Ascending aorta (tissue), 2 donors: Measurements from ENCODE around the gene LASP1NB.

Experiments
- DNase-seq, 2 donors: peaks; one replicate each; pipeline ENCODE4 v3.0.0-alpha.2; 2019; ENCODE audit warnings: low spot score in 2 of 2
- H3K27ac ChIP-seq, 2 donors: fragments of 200-600 bp; sonication (generic); one replicate each; pipeline ENCODE4 v1.5.1; 2016 to 2017; ENCODE audit warnings: mild to moderate bottlenecking in 1 of 2
- H3K27me3 ChIP-seq: fragments of 200-600 bp; sonication (generic); one replicate; pipeline ENCODE4 v1.5.1; 2017
- H3K36me3 ChIP-seq, 2 donors: fragments of 200-600 bp; sonication (generic); one replicate each; pipeline ENCODE4 v1.5.1; 2016
- H3K4me1 ChIP-seq, 2 donors: fragments of 200-600 bp; sonication (generic); one replicate each; pipeline ENCODE4 v1.5.1; 2016 to 2017; ENCODE audit warnings: mild to moderate bottlenecking in 1 of 2
- H3K4me3 ChIP-seq, 2 donors: fragments of 200-600 bp; sonication (generic); one replicate each; pipeline ENCODE4 v1.5.1; 2016 to 2017; ENCODE audit warnings: mild to moderate bottlenecking in 1 of 2
- H3K9me3 ChIP-seq, 2 donors: fragments of 200-600 bp; sonication (generic); one replicate each; pipeline ENCODE4 v1.5.1; 2016
- intact Hi-C: fragments of 100-400 bp; cut with DNase I; formaldehyde crosslinking; loops from one replicate; pipeline ENCODE4 v1.15.1; 2023
- TF ChIP-seq, protein P1 (sequence below), 3 experiments: fragments of 200-600 bp in 2 of 3; fragments of 450-650 bp in 1 of 3; sonication (generic) in 2 of 3; IDR thresholded peaks; one replicate each; pipeline ENCODE4 v1.5.1; 2016 to 2019; ENCODE audit warnings: antibody characterized with exemption in 3 of 3, mild to moderate bottlenecking in 1 of 3, moderate library complexity in 1 of 3

LASP1NB gene

DNA sequence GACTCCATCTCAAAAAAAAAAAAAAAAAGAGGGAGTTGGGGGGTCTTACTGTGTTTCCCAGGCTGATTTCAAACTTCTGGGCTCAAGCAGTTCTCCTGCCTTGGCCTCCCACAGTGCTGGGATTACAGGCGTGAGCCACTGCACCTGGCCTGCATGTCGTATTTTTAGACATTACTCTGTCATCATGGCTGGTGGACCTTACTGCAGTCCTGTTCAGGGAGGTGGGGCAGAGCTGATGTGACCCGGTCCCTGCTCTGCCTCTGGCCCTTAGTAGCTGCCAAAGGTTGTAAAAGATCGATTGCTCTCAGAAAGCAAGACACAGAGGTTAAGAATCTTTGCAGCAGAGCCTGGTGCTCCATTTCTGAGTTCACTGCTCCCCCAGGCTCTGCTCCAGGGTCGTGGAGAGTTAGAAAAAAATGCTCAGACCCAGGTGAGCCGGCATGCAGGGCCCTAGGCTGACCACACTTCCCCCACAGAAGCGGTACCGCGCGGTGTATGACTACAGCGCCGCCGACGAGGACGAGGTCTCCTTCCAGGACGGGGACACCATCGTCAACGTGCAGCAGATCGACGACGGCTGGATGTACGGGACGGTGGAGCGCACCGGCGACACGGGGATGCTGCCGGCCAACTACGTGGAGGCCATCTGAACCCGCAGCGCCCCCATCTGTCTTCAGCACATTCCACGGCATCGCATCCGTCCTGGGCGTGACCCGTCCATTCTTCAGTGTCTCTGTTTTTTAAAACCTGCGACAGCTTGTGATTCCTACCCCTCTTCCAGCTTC is 7.1 kb upstream of the LASP1NB start:
- intact Hi-C loops = no loop called here
- Histone ChIP-seq H3K9me3 (no peaks in the 10 kb centered on the region), H3K27me3 (no peaks in the 10 kb centered on the region), H3K4me3 (no peak overlapping the region), H3K4me1 (peaks cover 4 to 30% of the 10 kb centered on the region in 2 donors), H3K36me3 (peaks cover 50 to 68% of the 10 kb centered on the region in 2 donors), H3K27ac (peak overlapping the region; percentile 78 to 79)
- peak in 1 of 2 donors; percentile 61 for DNase-seq
- TF ChIP-seq, protein P1, sequence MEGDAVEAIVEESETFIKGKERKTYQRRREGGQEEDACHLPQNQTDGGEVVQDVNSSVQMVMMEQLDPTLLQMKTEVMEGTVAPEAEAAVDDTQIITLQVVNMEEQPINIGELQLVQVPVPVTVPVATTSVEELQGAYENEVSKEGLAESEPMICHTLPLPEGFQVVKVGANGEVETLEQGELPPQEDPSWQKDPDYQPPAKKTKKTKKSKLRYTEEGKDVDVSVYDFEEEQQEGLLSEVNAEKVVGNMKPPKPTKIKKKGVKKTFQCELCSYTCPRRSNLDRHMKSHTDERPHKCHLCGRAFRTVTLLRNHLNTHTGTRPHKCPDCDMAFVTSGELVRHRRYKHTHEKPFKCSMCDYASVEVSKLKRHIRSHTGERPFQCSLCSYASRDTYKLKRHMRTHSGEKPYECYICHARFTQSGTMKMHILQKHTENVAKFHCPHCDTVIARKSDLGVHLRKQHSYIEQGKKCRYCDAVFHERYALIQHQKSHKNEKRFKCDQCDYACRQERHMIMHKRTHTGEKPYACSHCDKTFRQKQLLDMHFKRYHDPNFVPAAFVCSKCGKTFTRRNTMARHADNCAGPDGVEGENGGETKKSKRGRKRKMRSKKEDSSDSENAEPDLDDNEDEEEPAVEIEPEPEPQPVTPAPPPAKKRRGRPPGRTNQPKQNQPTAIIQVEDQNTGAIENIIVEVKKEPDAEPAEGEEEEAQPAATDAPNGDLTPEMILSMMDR (IDR thresholded peaks at IDR 0.05) = no peak

- Histone ChIP-seq H3K27ac (peak overlapping the region; percentile 78 to 79), H3K4me1 (peaks cover 4 to 34% of the 10 kb centered on the region in 2 donors), H3K36me3 (peaks cover 50 to 67% of the 10 kb centered on the region in 2 donors), H3K9me3 (no peaks in the 10 kb centered on the region), H3K4me3 (no peak overlapping the region), H3K27me3 (no peaks in the 10 kb centered on the region)
- intact Hi-C loops = no loop called here
- DNase-seq = no peak
- TF ChIP-seq, protein P1 (IDR thresholded peaks at IDR 0.05) = no peak
Observed at GRCh38 chr17:38918916-38919315, 6.5 kb upstream of the LASP1NB start.

- peak in 1 of 2 donors; percentile 60 for DNase-seq
- peaks cover 4 to 34% of the 10 kb centered on the region in 2 donors for H3K4me1 ChIP-seq
- H3K36me3 ChIP-seq = peaks cover 44 to 61% of the 10 kb centered on the region in 2 donors
Observed at GRCh38 chr17:38919316-38920078, 5.9 kb upstream of the LASP1NB start.

DNA sequence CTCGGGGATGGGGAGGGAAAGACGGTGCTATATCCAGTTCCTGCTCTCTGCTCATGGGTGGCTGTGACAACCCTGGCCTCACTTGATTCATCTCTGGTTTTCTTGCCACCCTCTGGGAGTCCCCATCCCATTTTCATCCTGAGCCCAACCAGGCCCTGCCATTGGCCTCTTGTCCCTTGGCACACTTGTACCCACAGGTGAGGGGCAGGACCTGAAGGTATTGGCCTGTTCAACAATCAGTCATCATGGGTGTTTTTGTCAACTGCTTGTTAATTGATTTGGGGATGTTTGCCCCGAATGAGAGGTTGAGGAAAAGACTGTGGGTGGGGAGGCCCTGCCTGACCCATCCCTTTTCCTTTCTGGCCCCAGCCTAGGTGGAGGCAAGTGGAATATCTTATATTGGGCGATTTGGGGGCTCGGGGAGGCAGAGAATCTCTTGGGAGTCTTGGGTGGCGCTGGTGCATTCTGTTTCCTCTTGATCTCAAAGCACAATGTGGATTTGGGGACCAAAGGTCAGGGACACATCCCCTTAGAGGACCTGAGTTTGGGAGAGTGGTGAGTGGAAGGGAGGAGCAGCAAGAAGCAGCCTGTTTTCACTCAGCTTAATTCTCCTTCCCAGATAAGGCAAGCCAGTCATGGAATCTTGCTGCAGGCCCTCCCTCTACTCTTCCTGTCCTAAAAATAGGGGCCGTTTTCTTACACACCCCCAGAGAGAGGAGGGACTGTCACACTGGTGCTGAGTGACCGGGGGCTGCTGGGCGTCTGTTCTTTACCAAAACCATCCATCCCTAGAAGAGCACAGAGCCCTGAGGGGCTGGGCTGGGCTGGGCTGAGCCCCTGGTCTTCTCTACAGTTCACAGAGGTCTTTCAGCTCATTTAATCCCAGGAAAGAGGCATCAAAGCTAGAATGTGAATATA is 4.8 kb upstream of the LASP1NB start:
- Histone ChIP-seq H3K4me3 (no peak overlapping the region), H3K27me3 (no peaks in the 10 kb centered on the region), H3K27ac (peak overlapping the region; percentile 78 to 79), H3K4me1 (peaks cover 4 to 37% of the 10 kb centered on the region in 2 donors), H3K9me3 (no peaks in the 10 kb centered on the region), H3K36me3 (peaks cover 32 to 50% of the 10 kb centered on the region in 2 donors)
- TF ChIP-seq, protein P1 (IDR thresholded peaks at IDR 0.05) = no peak
- intact Hi-C loops = no loop called here
- DNase-seq = peak in 1 of 2 donors; percentile 62

More at GRCh38 chr17:38919316-38920078, 5.9 kb upstream of the LASP1NB start:
- no peaks in the 10 kb centered on the region for H3K27me3 ChIP-seq
- intact Hi-C loops = no loop called here
- no peak overlapping the region for H3K4me3 ChIP-seq
- H3K27ac ChIP-seq = peak overlapping the region; percentile 78 to 79
- H3K9me3 ChIP-seq = no peaks in the 10 kb centered on the region
- TF ChIP-seq, protein P1 (IDR thresholded peaks at IDR 0.05) = no peak

DNA sequence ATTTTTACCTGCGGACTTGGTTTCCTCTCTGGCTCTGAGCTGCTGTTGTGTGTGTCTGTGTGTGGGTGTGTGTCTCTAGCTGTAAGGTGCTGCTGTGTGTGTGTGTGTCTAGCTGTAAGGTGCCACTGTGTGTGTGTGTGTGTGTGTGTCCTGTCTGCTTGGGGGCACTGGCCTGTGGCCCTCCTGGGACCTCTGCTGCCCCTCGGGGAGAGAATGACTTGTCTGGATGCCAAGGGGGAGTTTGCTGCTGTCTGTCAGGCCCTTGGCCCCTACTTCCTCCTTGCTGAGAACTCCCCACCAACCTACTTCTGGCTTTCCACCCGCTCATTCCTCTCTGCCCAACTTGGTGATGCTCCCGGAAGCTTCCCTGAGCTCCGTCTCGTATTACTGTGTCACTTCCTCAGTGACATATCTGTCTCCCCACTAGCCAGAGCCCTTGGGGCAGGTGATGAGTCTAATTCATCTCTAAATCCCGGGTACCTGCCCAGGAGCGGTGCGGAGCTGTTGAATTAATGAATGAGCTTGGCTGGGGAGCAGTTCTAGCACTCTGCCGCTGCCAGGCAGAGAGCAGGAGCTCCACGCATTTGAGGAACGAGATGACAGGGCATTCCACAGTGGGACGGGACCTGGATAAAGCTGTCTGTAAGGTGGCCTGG is 3.5 kb upstream of the LASP1NB start:
- DNase-seq = peak in 1 of 2 donors; percentile 58
- Histone ChIP-seq H3K27ac (peak overlapping the region; percentile 78 to 79), H3K4me3 (no peak overlapping the region), H3K27me3 (no peaks in the 10 kb centered on the region), H3K36me3 (peaks cover 27 to 37% of the 10 kb centered on the region in 2 donors), H3K9me3 (no peaks in the 10 kb centered on the region), H3K4me1 (peaks cover 4 to 43% of the 10 kb centered on the region in 2 donors)
- intact Hi-C loops = no loop called here
- TF ChIP-seq, protein P1 (IDR thresholded peaks at IDR 0.05) = no peak
